VCaP (cell line): ENCODE measurements around the gene COG2.

Source experiments
- H3K27ac ChIP-seq: fragments of 450-650 bp; 2 replicates; pipeline ENCODE4 v1.5.1; 2017
- CTCF ChIP-seq: fragments of 450-650 bp; conservative IDR thresholded peaks from 2 replicates; pipeline ENCODE4 v1.5.1; 2017; ENCODE audit warnings: mild to moderate bottlenecking, moderate library complexity

COG2 gene

GRCh38 chr1:230706887-230707731, 64.8 kb downstream of the COG2 start:
- TF ChIP-seq CTCF = no peak
- H3K27ac ChIP-seq = no peak overlapping the region

- H3K27ac ChIP-seq = no peak overlapping the region
- no peak for TF ChIP-seq CTCF
These were observed 65.7 kb downstream of the COG2 start for GRCh38 chr1:230707732-230708630.

GRCh38 chr1:230708631-230709580, 66.6 kb downstream of the COG2 start:
- no peak for TF ChIP-seq CTCF

GRCh38 chr1:230709619-230710542, 67.6 kb downstream of the COG2 start:
- H3K27ac ChIP-seq = no peak overlapping the region
- TF ChIP-seq CTCF = no peak

More at GRCh38 chr1:230708631-230709580, 66.6 kb downstream of the COG2 start:
- no peak overlapping the region for H3K27ac ChIP-seq

GRCh38 chr1:230710543-230710904, 68.2 kb downstream of the COG2 start:
- no peak overlapping the region for H3K27ac ChIP-seq
- TF ChIP-seq CTCF = no peak

- H3K27ac ChIP-seq = no peak overlapping the region
- TF ChIP-seq CTCF = no peak
These were observed 69.0 kb downstream of the COG2 start for GRCh38 chr1:230711245-230711644.
